CD4-positive, CD25-positive, alpha-beta regulatory T cell (primary cell): Measurements from ENCODE around the gene OR10V1. TPM values are rescaled to one million over a fixed set of nuclear protein-coding genes. Genes with fewer than 3 reads are reported as not detected.
"Not testable (repeated sequence)": the region's sequence is repeated elsewhere in the genome, so short reads cannot be mapped to it uniquely, and the experiment has no call there.

ENCODE experiments used
- ATAC-seq, 2 donors: fragments of 150-1000 bp; cut with Tn5 transposase; one replicate each; pipeline ENCODE4 v1.10.0; 2021; ENCODE audit warnings: low read depth in 2 of 2, moderate number of reproducible peaks in 2 of 2, moderate library complexity in 1 of 2
- DNase-seq, 3 donors: peaks; one replicate each; pipeline versions ENCODE4 v3.0.0 to v3.0.0-alpha.2; 2012 to 2022; ENCODE audit warnings: mixed read lengths in 1 of 3
- H3K27ac ChIP-seq: one replicate; pipeline ENCODE4 v1.7.0; 2013; ENCODE audit warnings: mild to moderate bottlenecking, low read length; ENCODE audit not compliant: insufficient read depth, poor library complexity, severe bottlenecking
- H3K27me3 ChIP-seq: one replicate; pipeline ENCODE4 v1.7.0; 2013; ENCODE audit warnings: low read length; ENCODE audit not compliant: control insufficient read depth, insufficient read depth
- H3K36me3 ChIP-seq: one replicate; pipeline ENCODE4 v1.7.0; 2013; ENCODE audit warnings: mild to moderate bottlenecking, low read length, moderate library complexity; ENCODE audit not compliant: control insufficient read depth, insufficient read depth
- H3K4me1 ChIP-seq: 2 replicates; pipeline ENCODE4 v1.7.0; 2013; ENCODE audit warnings: mild to moderate bottlenecking, low read length; ENCODE audit not compliant: insufficient read depth, control insufficient read depth, poor library complexity, severe bottlenecking
- H3K4me3 ChIP-seq: one replicate; pipeline ENCODE4 v1.7.0; 2013; ENCODE audit warnings: low read depth, mild to moderate bottlenecking, low read length, moderate library complexity
- H3K9me3 ChIP-seq, 2 experiments: 1 replicate in 1 of 2; 2 replicates in 1 of 2; pipeline ENCODE4 v1.7.0; 2013; ENCODE audit warnings: low read length in 2 of 2, mild to moderate bottlenecking in 1 of 2, moderate library complexity in 1 of 2; ENCODE audit not compliant: control insufficient read depth in 2 of 2
- H3K27ac Mint-ChIP-seq, 3 donors: one replicate each; pipeline ENCODE4 v1.8.0; 2020 to 2022; ENCODE audit warnings: mild to moderate bottlenecking in 3 of 3, mixed read lengths in 3 of 3, moderate library complexity in 2 of 3
- H3K27me3 Mint-ChIP-seq: one replicate; pipeline ENCODE4 v1.8.0; 2022; ENCODE audit warnings: mild to moderate bottlenecking, mixed read lengths
- H3K36me3 Mint-ChIP-seq: one replicate; pipeline ENCODE4 v1.8.0; 2020; ENCODE audit warnings: mixed read lengths
- H3K4me1 Mint-ChIP-seq, 4 donors: one replicate each; pipeline ENCODE4 v1.8.0; 2020 to 2022; ENCODE audit warnings: mixed read lengths in 4 of 4, mild to moderate bottlenecking in 1 of 4
- H3K4me3 Mint-ChIP-seq, 4 donors: one replicate each; pipeline ENCODE4 v1.8.0; 2020 to 2022; ENCODE audit warnings: mild to moderate bottlenecking in 4 of 4, mixed read lengths in 4 of 4, moderate library complexity in 3 of 4
- H3K9me3 Mint-ChIP-seq, 7 donors: one replicate each; pipeline ENCODE4 v1.8.0; 2020 to 2022; ENCODE audit warnings: mixed read lengths in 7 of 7, mild to moderate bottlenecking in 3 of 7, moderate library complexity in 2 of 7
- polyA plus RNA-seq, 4 donors: library from polyadenylated mRNA; unstranded; fragments of 300-500 nt; fragmentation: Illumina TruSeq; gene quantifications; one replicate each; pipeline ENCODE4 v1.2.3, GENCODE V29; 2021
- total RNA-seq: library from RNA; stranded (reverse); gene quantifications from one replicate; pipeline ENCODE4 v1.2.3, GENCODE V29; 2022

Gene OR10V1
- total and polyA plus RNA-seq, 5 donors from 2014 or later: not detected

GRCh38 chr11:59691156-59691555 is 22.5 kb downstream of the OR10V1 start:
- Histone ChIP-seq H3K36me3 (no peaks in the 10 kb centered on the region), H3K4me1 (no peaks in the 10 kb centered on the region), H3K4me3 (no peak overlapping the region), H3K27me3 (peaks cover 11% of the 10 kb centered on the region), H3K9me3 (peaks cover 9 to 11% of the 10 kb centered on the region in 2 experiments), H3K27ac (no peak overlapping the region)
- Mint-ChIP-seq H3K36me3 (no peaks in the 10 kb centered on the region), H3K4me3 (no peak overlapping the region), H3K27ac (no peak overlapping the region), H3K4me1 (no peaks in the 10 kb centered on the region), H3K9me3 (peaks cover 2 to 17% (median 12%) of the 10 kb centered on the region in 7 donors), H3K27me3 (peaks cover 18% of the 10 kb centered on the region)
- no peak for DNase-seq
- ATAC-seq: no peak

- DNase-seq (no peak), ATAC-seq (no peak)
- no peak overlapping the region for H3K4me3 Mint-ChIP-seq
- peaks cover 2 to 15% (median 9%) of the 10 kb centered on the region in 7 donors for H3K9me3 Mint-ChIP-seq
- Histone ChIP-seq H3K4me3 (no peak overlapping the region), H3K27ac (no peak overlapping the region), H3K27me3 (peaks cover 19% of the 10 kb centered on the region), H3K9me3 (peaks cover 9 to 11% of the 10 kb centered on the region in 2 experiments), H3K4me1 (no peaks in the 10 kb centered on the region), H3K36me3 (no peaks in the 10 kb centered on the region)
- peak overlapping the region in 1 of 3 donors; percentile 56 for H3K27ac Mint-ChIP-seq
- H3K4me1 Mint-ChIP-seq: no peaks in the 10 kb centered on the region
- H3K27me3 Mint-ChIP-seq: peaks cover 37% of the 10 kb centered on the region
- H3K36me3 Mint-ChIP-seq: no peaks in the 10 kb centered on the region
Observed at GRCh38 chr11:59689015-59689414, 24.6 kb downstream of the OR10V1 start.

DNA sequence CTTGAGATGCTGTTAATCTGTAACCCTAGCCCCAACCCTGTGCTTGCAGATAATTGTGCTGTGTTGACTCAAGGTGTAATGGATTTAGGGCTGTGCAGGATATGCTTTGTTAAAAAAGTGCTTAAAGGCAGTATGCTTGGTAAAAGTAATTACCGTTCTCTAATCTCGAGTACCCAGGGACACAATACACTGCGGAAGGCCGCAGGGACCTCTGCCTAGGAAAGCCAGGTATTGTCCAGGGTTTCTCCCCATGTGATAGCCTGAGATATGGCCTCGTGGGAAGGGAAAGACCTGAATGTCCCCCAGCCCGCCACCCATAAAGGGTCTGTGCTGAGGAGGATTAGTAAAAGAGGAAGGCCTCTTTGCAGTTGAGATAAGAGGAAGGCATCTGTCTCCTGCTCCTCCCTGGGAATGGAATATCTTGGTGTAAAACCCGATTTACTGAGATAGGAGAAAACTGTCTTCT is 32.4 kb downstream of the OR10V1 start:
- not testable (repeated sequence) for H3K4me1 Mint-ChIP-seq, H3K4me1 ChIP-seq, ATAC-seq

DNA sequence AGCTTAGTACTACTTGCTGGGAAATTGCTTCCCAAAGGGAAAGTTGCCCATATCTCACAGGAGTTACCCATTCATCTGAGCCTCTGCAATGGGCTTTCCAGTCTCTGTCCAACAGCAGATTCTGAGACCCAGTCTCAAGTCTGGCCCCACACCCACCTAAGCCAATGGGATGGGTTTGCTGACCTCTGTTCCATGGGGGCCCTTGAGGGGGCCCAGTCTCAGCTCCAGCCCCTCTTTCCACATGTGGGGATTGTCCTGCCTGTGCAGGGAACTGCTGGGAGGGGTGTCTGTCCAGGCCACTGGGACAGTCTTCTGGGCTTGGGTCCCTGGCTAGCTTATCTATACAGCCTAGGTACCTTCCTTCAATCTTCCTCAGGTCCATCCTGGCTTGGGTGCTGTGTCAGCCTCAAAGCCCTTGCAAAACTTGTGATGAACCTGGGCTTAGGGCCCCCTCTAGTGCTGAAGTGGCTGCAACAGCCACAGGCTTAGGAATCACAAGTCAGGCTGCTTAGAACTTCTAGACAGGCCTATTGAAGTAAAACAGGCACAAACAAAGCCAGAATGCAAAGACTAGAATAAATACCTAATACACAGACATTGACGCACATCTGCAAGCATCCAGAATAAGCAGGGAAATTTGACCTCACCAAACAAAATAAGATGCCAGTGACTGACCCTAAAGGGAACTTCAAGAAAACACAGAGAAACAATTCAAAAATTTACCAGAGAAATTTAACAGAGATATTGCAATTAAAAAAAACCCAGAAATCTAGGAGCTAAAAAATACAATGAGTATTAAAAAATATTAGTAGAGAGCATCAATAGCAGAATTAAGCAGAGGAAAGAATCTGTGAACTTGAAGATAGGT is 33.1 kb downstream of the OR10V1 start:
- H3K4me3 Mint-ChIP-seq: no peak overlapping the region
- no peaks in the 10 kb centered on the region for H3K4me1 Mint-ChIP-seq
- no peaks in the 10 kb centered on the region for H3K36me3 Mint-ChIP-seq
- H3K36me3 ChIP-seq: no peaks in the 10 kb centered on the region
- H3K9me3 ChIP-seq: no peaks in the 10 kb centered on the region
- H3K27me3 ChIP-seq: peaks cover 9% of the 10 kb centered on the region
- H3K27ac ChIP-seq: no peak overlapping the region
- H3K4me1 ChIP-seq: no peaks in the 10 kb centered on the region
- H3K27ac Mint-ChIP-seq: no peak overlapping the region
- H3K27me3 Mint-ChIP-seq: peaks cover 64% of the 10 kb centered on the region
- H3K4me3 ChIP-seq: no peak overlapping the region
- ATAC-seq (peak; percentile 70 to 88), DNase-seq (peak; percentile 38 to 78 (median 59))
- no peaks in the 10 kb centered on the region for H3K9me3 Mint-ChIP-seq

More for the DNA sequence above, 32.4 kb downstream of the OR10V1 start:
- H3K9me3 Mint-ChIP-seq, H3K27ac ChIP-seq, H3K27ac Mint-ChIP-seq, H3K36me3 Mint-ChIP-seq, H3K9me3 ChIP-seq, DNase-seq, H3K4me3 ChIP-seq, H3K36me3 ChIP-seq, H3K4me3 Mint-ChIP-seq: not testable (repeated sequence)
- peaks cover 13% of the 10 kb centered on the region for H3K27me3 ChIP-seq
- H3K27me3 Mint-ChIP-seq: peaks cover 72% of the 10 kb centered on the region

DNA sequence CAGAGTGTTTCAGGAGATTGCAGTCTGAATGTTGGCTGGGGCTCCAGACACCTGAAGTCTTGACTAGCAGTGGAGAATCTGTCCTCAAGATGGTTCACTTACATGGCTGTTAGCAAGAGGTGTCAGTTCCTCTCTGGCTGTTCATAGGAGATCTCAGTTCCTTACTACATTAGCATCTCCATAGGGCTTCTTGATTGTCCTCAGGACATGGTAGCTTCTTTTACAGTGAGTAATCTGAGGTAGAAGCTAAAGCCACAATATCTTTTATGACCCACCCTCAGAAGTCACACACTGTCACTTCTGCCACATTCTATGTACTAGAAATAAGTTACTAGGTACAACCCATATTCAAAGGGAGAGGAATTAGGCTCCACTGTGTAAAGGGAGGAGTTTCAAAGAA is 34.3 kb downstream of the OR10V1 start:
- ATAC-seq (no peak), DNase-seq (no peak)
- Mint-ChIP-seq H3K9me3 (no peaks in the 10 kb centered on the region), H3K4me3 (no peak overlapping the region), H3K27me3 (peaks cover 55% of the 10 kb centered on the region), H3K4me1 (no peaks in the 10 kb centered on the region), H3K27ac (no peak overlapping the region), H3K36me3 (no peaks in the 10 kb centered on the region)
- H3K27ac ChIP-seq: no peak overlapping the region
- H3K36me3 ChIP-seq: no peaks in the 10 kb centered on the region
- H3K4me3 ChIP-seq: no peak overlapping the region
- no peaks in the 10 kb centered on the region for H3K9me3 ChIP-seq
- peaks cover 5% of the 10 kb centered on the region for H3K27me3 ChIP-seq
- H3K4me1 ChIP-seq: no peaks in the 10 kb centered on the region

GRCh38 chr11:59678813-59679165 is 34.9 kb downstream of the OR10V1 start:
- H3K27me3 Mint-ChIP-seq: peaks cover 50% of the 10 kb centered on the region
- no peak overlapping the region for H3K4me3 Mint-ChIP-seq

GRCh38 chr11:59678118-59678812 is 35.4 kb downstream of the OR10V1 start:
- Mint-ChIP-seq H3K36me3 (no peaks in the 10 kb centered on the region), H3K4me1 (no peaks in the 10 kb centered on the region), H3K27ac (no peak overlapping the region), H3K4me3 (no peak overlapping the region), H3K9me3 (no peaks in the 10 kb centered on the region), H3K27me3 (peaks cover 45% of the 10 kb centered on the region)
- Histone ChIP-seq H3K9me3 (no peaks in the 10 kb centered on the region), H3K4me1 (no peaks in the 10 kb centered on the region), H3K27me3 (peaks cover 2% of the 10 kb centered on the region), H3K27ac (no peak overlapping the region), H3K36me3 (no peaks in the 10 kb centered on the region), H3K4me3 (no peak overlapping the region)
- DNase-seq: no peak
- ATAC-seq: no peak

More at GRCh38 chr11:59678813-59679165, 34.9 kb downstream of the OR10V1 start:
- Mint-ChIP-seq H3K4me1 (no peaks in the 10 kb centered on the region), H3K36me3 (no peaks in the 10 kb centered on the region), H3K27ac (no peak overlapping the region), H3K9me3 (no peaks in the 10 kb centered on the region)
- Histone ChIP-seq H3K36me3 (no peaks in the 10 kb centered on the region), H3K4me3 (no peak overlapping the region), H3K27ac (no peak overlapping the region), H3K9me3 (no peaks in the 10 kb centered on the region), H3K27me3 (peaks cover 2% of the 10 kb centered on the region), H3K4me1 (no peaks in the 10 kb centered on the region)
- DNase-seq: no peak
- ATAC-seq: no peak
